ENCODE data around the gene ASAP3. TPM values are rescaled to one million over a fixed set of nuclear protein-coding genes. Genes with fewer than 3 reads are reported as not detected.

The ASAP3 gene
- total RNA-seq, 1 donor from 2014 or later, result 33.5 TPM

DNA sequence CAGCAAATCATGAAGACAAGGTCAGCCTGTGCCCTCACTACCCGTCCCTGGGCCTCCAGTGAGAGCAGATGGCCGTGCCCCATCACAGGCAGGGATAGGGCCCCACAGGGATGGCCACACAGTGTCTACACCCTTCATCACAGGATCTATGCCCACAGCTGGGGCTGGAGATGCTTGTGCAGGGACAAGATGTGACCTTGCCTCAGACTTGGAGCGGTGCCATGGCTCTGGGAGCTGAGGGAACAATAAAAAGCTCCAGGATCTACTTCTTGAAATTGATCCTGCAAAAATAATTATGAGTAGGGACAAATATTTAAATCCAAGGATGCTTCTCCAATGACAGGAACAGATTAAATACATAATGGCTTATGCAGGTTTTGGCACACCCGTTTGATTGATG is 34.0 kb downstream of the ASAP3 start:
- no peak overlapping the region for H3K4me3 Mint-ChIP-seq (ENCODE audit: unreplicated experiment)
- no peak overlapping the region for H3K27ac ChIP-seq (ENCODE audit: low read depth, low read length)
- no peak overlapping the region for H3K9ac ChIP-seq (ENCODE audit: low read length)
- H3K79me2 ChIP-seq (ENCODE audit: insufficient read depth, low read length), result no peaks in the 10 kb centered on the region
- H3K36me3 ChIP-seq (ENCODE audit: insufficient read depth, low read length), result peaks cover 2% of the 10 kb centered on the region
- H3K4me2 ChIP-seq (ENCODE audit: low read length), result no peak overlapping the region
- H3K9me3 ChIP-seq (ENCODE audit: insufficient read depth, low read depth, low read length), result no peaks in the 10 kb centered on the region
- peaks cover 27% of the 10 kb centered on the region for H3K36me3 Mint-ChIP-seq (ENCODE audit: low read depth, unreplicated experiment)
- no peak overlapping the region for H2AFZ ChIP-seq (ENCODE audit: low read depth, low read length)
- peaks cover 5% of the 10 kb centered on the region for H4K20me1 ChIP-seq (ENCODE audit: insufficient read depth, low read length)
- H3K27ac Mint-ChIP-seq (ENCODE audit: unreplicated experiment), result no peak overlapping the region
- FAIRE-seq (no peak), DNase-seq (ENCODE audit: low read depth) (no peak)
- no peaks in the 10 kb centered on the region for H3K27me3 Mint-ChIP-seq (ENCODE audit: low read depth, unreplicated experiment)
- H3K27me3 ChIP-seq (ENCODE audit: insufficient read depth, low read length), result no peaks in the 10 kb centered on the region
- no peak overlapping the region for H3K4me3 ChIP-seq (ENCODE audit: insufficient read depth, low read depth, low read length)
- no peaks in the 10 kb centered on the region for H3K9me3 Mint-ChIP-seq (ENCODE audit: unreplicated experiment)
- TF ChIP-seq EZH2 (IDR thresholded peaks at IDR 0.05; ENCODE audit: insufficient read depth, low read length), result no peak
- TF ChIP-seq, protein P1, sequence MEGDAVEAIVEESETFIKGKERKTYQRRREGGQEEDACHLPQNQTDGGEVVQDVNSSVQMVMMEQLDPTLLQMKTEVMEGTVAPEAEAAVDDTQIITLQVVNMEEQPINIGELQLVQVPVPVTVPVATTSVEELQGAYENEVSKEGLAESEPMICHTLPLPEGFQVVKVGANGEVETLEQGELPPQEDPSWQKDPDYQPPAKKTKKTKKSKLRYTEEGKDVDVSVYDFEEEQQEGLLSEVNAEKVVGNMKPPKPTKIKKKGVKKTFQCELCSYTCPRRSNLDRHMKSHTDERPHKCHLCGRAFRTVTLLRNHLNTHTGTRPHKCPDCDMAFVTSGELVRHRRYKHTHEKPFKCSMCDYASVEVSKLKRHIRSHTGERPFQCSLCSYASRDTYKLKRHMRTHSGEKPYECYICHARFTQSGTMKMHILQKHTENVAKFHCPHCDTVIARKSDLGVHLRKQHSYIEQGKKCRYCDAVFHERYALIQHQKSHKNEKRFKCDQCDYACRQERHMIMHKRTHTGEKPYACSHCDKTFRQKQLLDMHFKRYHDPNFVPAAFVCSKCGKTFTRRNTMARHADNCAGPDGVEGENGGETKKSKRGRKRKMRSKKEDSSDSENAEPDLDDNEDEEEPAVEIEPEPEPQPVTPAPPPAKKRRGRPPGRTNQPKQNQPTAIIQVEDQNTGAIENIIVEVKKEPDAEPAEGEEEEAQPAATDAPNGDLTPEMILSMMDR (IDR thresholded peaks at IDR 0.05; ENCODE audit: insufficient read depth, low read depth, low read length), result no peak
- peaks cover 5% of the 10 kb centered on the region for H3K4me1 Mint-ChIP-seq (ENCODE audit: low read depth, unreplicated experiment)
- H3K4me1 ChIP-seq (ENCODE audit: insufficient read depth, low read length), result peaks cover 6% of the 10 kb centered on the region

DNA sequence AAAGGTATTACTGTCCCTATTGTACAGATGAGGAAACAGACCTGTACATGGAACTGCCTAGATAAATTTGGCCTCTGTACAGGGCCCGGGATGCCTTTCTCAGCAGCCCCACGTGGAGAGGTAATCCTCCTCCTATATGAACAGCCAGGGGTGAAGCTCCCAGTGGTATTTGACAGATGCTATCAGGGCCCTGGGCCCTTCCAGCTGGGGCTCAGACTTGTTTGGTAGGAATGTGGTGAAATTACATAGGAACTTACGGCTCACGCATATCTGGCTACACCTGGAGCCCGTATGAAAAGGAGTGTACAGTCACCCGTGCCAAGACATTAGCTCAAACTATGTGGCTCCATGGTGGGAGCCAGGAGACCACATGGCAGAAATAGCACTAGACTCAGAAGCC is 34.7 kb downstream of the ASAP3 start:
- DNase-seq (ENCODE audit: low read depth) (no peak), FAIRE-seq (no peak)
- H3K9me3 ChIP-seq (ENCODE audit: insufficient read depth, low read depth, low read length), result no peaks in the 10 kb centered on the region
- H3K9me3 Mint-ChIP-seq (ENCODE audit: unreplicated experiment), result no peaks in the 10 kb centered on the region
- H2AFZ ChIP-seq (ENCODE audit: low read depth, low read length), result no peak overlapping the region
- no peak overlapping the region for H3K27ac Mint-ChIP-seq (ENCODE audit: unreplicated experiment)
- no peak overlapping the region for H3K4me3 ChIP-seq (ENCODE audit: insufficient read depth, low read depth, low read length)
- H3K4me1 ChIP-seq (ENCODE audit: insufficient read depth, low read length), result peaks cover 6% of the 10 kb centered on the region
- peaks cover 5% of the 10 kb centered on the region for H4K20me1 ChIP-seq (ENCODE audit: insufficient read depth, low read length)
- peaks cover 2% of the 10 kb centered on the region for H3K36me3 ChIP-seq (ENCODE audit: insufficient read depth, low read length)
- no peak overlapping the region for H3K27ac ChIP-seq (ENCODE audit: low read depth, low read length)
- no peak overlapping the region for H3K9ac ChIP-seq (ENCODE audit: low read length)
- TF ChIP-seq, protein P1 (IDR thresholded peaks at IDR 0.05; ENCODE audit: insufficient read depth, low read depth, low read length), result no peak
- TF ChIP-seq EZH2 (IDR thresholded peaks at IDR 0.05; ENCODE audit: insufficient read depth, low read length), result no peak
- H3K36me3 Mint-ChIP-seq (ENCODE audit: low read depth, unreplicated experiment), result peaks cover 23% of the 10 kb centered on the region
- H3K4me1 Mint-ChIP-seq (ENCODE audit: low read depth, unreplicated experiment), result peaks cover 6% of the 10 kb centered on the region
- no peaks in the 10 kb centered on the region for H3K79me2 ChIP-seq (ENCODE audit: insufficient read depth, low read length)
- no peak overlapping the region for H3K4me3 Mint-ChIP-seq (ENCODE audit: unreplicated experiment)
- no peaks in the 10 kb centered on the region for H3K27me3 ChIP-seq (ENCODE audit: insufficient read depth, low read length)
- no peaks in the 10 kb centered on the region for H3K27me3 Mint-ChIP-seq (ENCODE audit: low read depth, unreplicated experiment)
- H3K4me2 ChIP-seq (ENCODE audit: low read length), result no peak overlapping the region

DNA sequence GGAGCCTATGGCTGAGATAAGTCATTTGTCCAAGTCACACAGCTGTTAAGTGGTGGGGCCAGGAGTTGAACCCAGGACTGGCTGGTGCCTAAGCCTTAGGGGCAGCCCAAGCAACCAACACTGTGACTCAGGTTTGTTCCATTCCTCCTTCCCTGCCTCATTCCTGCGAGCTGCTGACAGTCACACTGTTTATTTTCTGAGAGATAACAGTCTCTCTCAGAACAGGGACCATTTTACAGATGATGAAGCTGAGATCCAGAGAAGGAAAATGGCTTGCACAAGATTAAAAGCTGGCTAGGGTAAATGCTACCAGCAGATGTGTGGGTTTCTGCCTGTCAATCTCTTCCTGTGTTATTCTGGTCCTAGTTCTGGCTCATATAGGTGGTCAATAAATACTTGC is 35.1 kb downstream of the ASAP3 start:
- no peaks in the 10 kb centered on the region for H3K27me3 ChIP-seq (ENCODE audit: insufficient read depth, low read length)
- no peak overlapping the region for H3K27ac Mint-ChIP-seq (ENCODE audit: unreplicated experiment)
- FAIRE-seq (no peak), DNase-seq (ENCODE audit: low read depth) (no peak)
- H3K27me3 Mint-ChIP-seq (ENCODE audit: low read depth, unreplicated experiment), result no peaks in the 10 kb centered on the region
- H3K4me2 ChIP-seq (ENCODE audit: low read length), result no peak overlapping the region
- H3K4me3 ChIP-seq (ENCODE audit: insufficient read depth, low read depth, low read length), result no peak overlapping the region
- H3K36me3 ChIP-seq (ENCODE audit: insufficient read depth, low read length), result peaks cover 2% of the 10 kb centered on the region
- peaks cover 4% of the 10 kb centered on the region for H4K20me1 ChIP-seq (ENCODE audit: insufficient read depth, low read length)
- H3K4me3 Mint-ChIP-seq (ENCODE audit: unreplicated experiment), result no peak overlapping the region
- TF ChIP-seq EZH2 (IDR thresholded peaks at IDR 0.05; ENCODE audit: insufficient read depth, low read length), result no peak
- TF ChIP-seq, protein P1 (IDR thresholded peaks at IDR 0.05; ENCODE audit: insufficient read depth, low read depth, low read length), result no peak
- H3K9ac ChIP-seq (ENCODE audit: low read length), result no peak overlapping the region
- H3K79me2 ChIP-seq (ENCODE audit: insufficient read depth, low read length), result no peaks in the 10 kb centered on the region
- peaks cover 24% of the 10 kb centered on the region for H3K36me3 Mint-ChIP-seq (ENCODE audit: low read depth, unreplicated experiment)
- H3K4me1 Mint-ChIP-seq (ENCODE audit: low read depth, unreplicated experiment), result peaks cover 8% of the 10 kb centered on the region
- H3K4me1 ChIP-seq (ENCODE audit: insufficient read depth, low read length), result peaks cover 6% of the 10 kb centered on the region
- no peaks in the 10 kb centered on the region for H3K9me3 ChIP-seq (ENCODE audit: insufficient read depth, low read depth, low read length)
- no peak overlapping the region for H2AFZ ChIP-seq (ENCODE audit: low read depth, low read length)
- H3K9me3 Mint-ChIP-seq (ENCODE audit: unreplicated experiment), result no peaks in the 10 kb centered on the region
- H3K27ac ChIP-seq (ENCODE audit: low read depth, low read length), result no peak overlapping the region
